GM10847 (cell line): Measurements from ENCODE around the gene CD47.

ENCODE experiments used
- POLR2A ChIP-seq: IDR thresholded peaks from 2 replicates; pipeline ENCODE4 v1.6.1; 2011; ENCODE audit not compliant: insufficient read length; ENCODE audit errors: extremely low read depth

Gene CD47

DNA sequence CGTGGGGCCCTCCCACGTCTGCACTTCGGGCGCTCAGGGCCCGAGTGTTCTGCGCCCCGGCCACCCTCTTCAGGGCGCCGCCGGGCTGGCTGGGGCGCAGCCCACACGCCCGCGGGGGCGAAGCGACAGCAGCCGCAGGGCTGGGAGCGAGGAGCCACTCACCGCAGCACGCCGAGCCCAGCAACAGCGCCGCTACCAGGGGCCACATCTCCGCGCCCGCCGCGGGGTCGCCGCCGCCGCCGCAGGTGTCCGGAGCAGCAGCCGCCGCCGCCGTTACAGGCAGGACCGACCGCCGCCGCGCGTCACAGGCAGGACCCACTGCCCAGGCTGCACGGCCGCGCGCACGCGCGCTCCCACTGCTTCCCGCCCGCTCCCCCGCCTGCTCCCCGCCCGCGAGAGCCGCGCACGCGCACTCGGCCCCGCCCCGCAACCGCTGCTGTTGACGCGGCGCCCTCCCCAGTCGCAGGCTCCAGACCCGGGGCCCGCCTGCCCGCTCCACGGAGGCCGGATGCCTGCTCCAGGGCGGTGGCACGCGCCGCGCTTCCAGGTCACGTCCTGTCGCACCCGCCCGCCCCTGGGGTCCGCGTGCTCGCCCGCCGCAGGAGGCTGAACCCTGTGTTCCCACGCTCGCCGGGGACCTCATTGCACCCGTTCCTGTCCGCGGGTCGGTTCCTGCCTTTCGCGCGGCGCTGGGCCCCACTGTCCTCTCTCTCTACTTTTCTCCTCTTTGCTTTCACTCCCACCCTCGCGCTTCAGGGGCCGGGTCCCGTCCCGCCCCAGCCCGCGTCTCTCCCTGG lies at the start of gene CD47:
Gene CD47, minus strand, starts transcription at position 331 of the 797 bp plus-strand sequence. Its CDS starts 123 bp downstream, at position 208.
- peak; percentile 82 for TF ChIP-seq POLR2A

DNA sequence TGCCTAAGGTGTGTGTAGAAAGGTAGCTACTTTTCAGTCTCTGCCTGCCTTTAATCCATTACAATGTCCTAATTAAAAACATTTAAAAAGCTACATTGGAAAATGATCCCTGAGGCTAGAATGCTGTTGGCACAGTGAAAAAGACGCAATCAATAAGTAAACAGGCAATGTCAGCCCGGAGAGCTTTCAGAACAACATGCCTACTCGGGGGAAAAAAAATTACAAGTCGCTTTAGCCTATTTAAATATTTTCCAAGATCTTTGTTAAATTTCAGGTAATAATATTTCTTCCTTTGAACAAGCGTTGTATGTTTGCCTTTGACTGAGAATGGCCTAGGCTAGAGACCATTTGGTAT lies 46.6 kb upstream of the CD47 start:
- no peak for TF ChIP-seq POLR2A

DNA sequence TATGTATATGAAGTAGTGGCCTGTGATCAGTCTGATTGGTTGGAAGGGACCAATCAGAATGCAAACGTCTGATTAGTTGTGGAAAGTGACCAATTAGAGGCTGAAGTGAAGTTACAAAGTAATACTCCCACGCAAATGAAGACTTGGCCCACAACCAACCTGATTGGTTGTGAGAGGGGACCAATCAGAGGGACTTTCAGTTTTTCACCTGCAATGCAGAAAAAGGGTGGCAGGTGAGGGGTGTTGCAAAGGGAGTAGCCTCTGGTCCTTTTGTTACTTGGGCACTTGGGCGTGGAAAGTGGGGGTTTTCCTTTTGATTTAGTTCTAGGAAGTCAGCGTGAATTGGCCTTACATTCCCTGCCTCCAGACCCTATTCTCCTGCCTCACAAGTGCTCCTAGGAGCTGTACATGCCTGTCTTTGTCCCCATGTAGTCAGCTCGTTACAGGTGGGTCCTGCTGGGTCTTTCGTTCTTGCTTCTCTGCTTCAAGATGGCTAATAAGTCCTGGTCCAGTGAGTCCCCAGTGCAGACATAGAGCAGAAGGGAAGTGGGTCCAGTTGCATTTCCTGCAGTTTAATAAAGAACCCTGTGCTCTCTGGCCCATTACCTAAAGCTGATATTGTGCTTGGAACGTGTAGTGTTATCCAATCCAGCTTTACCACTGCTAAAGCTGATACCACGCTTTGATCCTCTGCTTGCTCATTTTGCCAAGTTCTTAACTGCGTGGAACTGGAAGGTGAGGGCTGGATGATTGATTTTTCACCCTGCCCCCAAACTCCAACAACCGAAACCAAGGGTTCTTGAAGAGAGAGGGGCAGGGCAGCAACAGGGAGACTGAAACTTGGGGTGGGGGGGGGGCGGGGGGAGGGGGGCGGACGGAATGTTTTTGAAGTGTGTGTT lies 46.0 kb upstream of the CD47 start:
- TF ChIP-seq POLR2A = no peak

DNA sequence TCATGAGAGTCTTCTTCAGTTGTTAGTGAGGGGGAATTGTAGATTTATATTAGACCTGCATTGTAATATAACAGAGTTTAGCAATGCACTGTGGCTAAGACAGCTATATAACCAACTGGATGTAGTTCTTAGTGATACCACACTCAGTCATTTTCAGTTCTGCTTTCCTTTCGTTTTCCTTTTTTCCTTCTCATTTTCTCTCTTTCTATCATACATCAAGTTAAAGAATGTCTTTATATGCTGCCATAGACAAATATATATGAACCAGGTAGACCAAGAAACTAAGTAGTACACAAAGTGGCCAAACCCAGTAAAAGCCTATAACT lies 43.7 kb upstream of the CD47 start:
- no peak for TF ChIP-seq POLR2A

DNA sequence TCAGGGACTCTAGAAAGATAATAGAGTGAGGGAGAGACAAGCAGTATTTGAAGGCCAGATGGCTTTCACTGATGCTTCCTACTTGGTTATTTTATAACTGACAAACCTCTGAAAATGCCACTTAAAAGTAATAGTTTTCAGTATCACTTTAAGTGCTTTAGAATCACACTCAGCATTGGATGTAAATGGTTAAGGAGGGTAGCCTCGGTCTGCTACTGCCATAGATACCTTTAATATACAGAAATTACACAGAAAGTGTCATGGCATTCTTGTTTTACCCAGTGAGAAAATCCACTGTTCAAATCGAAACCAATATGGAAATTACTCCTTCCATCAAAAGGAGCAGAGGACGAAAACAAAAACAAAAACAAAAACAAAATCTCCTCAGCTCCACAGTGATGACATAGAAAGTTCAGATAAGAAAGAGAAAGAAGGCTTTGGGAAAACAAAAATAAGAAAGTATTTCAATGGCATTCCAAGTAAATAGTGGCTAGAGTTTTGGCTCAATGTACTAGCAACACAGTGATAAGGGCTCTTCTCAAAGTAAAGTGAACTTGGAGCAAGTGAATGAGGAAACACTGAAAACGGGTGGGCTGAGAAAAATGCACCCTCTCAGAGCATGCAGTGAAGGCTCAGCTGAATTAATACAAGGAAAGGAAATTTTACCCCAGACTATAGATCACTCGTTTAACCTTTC lies 43.2 kb upstream of the CD47 start:
- no peak for TF ChIP-seq POLR2A

DNA sequence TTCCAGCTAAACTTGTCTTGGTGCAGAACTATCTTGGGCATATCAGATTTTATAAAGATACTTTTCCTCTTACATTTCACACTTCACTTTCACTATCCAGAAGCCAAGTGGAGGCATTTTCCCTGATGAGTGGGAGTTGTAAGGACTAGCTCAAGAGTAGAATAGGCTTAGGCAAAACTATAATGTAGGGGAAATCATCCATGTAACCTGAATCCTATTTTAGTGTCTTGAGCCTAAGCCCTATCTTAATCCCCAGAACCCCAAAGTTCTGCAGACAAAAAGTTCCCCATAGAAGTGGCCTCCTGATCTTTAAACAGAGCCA lies 42.2 kb upstream of the CD47 start:
- no peak for TF ChIP-seq POLR2A

DNA sequence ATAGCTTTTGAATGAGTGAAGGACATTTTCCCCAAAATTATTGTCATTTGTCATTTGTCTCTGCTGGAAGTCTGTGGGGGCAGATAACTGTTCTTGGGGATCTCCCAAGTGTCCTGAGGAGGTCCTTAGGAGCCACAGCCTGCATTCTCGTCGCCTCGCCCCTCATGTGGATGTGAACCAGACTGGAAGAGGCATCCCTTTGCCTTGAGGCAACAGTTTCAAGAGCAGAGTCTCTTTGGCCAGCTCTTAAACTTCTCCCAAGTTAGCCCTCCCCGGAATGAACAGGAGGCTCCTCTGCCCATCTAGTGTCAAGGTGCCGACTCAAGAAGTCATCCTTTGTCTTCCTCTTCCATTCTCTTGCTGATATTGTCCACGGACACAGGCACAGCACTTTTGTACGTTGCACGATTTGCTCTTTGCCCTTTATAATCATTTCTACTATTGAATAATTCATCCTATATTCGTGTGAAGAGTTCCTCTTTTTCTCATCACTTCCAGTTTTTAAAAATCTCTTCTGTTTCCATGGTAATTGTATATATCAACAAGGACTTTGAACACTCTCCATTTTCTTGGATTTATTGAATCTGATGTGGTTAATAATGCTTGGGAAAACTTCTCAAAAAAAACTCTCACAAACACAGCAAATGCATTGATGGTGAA lies 40.8 kb upstream of the CD47 start:
- no peak for TF ChIP-seq POLR2A

DNA sequence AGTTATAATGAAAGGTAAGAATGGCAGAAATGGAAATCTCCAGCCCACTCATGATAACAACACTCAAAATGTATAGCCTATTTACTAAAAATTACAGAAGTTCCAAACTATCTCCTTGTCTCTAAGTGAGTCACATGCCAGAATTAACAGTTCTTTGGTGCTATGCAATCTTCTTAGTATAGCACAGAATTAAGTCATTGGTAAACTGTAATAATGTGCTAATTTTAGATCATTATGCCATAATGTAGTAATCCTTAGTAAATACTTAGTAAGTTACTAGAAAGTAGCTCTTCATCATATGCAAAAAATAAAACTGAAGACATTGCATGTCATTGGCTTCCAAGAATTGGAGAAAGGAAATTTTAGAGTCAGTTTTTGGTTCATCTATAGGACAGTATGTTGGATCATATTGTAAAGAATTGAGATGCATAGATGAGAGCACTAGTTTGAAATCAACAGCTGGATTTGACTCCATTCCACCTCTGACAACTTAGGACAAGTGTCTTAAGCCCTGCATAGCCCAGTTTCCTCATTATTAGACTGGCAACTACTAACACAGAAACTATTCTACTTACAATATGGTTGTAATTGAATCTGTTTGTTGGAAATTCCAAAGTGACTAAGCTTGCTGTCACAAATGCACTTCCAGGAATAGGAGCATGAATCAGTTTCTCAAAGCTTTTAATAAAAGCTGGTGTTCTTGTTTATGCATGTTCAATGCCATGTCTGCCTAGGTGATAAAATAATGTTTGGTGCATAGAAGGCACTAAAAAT lies 40.1 kb upstream of the CD47 start:
- TF ChIP-seq POLR2A = no peak

DNA sequence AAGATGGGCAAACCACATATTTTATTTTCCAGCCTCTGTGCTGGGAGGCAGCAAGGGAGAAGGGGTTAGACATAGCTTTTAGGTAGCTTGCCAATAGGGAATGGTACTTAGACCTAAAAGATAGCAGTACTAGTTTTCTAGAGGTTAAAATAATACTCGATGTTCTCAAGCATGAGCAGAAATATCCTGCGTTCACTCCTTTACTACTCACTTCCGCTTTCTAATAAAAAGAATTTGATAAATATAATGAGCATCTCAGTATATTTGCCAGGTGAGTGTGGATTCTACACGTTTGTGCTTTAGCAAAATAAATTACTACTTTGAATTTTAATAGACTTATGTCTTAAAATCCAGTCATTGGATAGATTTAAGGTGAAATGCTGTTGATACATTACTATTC lies 39.4 kb upstream of the CD47 start:
- TF ChIP-seq POLR2A = no peak

DNA sequence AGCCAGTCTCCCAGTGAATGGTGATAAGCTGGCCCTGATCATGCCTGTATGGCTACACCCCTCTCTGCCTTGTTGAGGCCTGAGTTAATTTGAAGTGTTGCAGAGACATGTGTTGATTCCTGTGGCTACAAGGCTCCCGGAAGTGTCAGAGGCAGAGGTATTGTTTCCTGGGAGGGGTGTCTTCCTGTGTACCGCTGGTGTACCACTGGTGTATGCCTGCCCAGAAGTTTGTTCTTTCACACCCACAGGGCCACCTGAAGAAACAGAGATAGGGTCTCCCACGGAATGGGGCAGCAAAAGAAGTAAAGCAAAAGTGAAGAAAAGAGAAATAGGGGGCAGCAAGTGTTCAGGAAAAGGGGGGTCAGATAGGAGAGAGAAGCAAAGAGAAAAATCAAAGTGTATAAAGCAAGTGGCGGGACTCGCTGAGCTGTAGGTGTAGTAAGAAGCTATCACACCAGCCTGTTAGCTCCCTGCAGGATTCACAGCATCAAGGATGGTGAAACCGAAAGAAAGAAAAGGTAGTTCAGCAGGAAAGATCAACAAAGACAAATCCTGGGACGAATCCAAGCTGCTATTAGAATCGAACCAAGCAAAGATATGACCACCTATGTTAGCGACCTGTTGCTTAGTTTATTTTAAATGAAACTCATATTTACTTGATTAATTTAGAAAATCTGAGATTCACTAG lies 36.6 kb upstream of the CD47 start:
- TF ChIP-seq POLR2A = no peak

DNA sequence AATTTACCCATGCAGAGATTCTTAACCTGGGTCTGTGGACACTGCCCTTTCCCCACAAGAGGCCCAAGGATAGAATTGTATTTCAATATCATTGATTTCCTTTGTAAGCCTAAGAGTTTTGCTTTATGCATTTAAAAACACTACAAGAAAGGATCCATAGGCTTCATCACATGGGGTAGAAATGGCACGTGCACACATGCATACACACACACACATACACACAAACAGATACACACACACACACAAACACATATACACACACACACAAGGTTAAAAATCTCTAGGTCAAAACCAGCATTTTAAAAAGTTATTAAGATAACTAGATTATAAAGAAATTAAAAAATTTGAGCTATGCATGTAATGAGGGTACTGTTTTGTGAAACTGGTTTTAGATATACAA lies 35.5 kb upstream of the CD47 start:
- no peak for TF ChIP-seq POLR2A

DNA sequence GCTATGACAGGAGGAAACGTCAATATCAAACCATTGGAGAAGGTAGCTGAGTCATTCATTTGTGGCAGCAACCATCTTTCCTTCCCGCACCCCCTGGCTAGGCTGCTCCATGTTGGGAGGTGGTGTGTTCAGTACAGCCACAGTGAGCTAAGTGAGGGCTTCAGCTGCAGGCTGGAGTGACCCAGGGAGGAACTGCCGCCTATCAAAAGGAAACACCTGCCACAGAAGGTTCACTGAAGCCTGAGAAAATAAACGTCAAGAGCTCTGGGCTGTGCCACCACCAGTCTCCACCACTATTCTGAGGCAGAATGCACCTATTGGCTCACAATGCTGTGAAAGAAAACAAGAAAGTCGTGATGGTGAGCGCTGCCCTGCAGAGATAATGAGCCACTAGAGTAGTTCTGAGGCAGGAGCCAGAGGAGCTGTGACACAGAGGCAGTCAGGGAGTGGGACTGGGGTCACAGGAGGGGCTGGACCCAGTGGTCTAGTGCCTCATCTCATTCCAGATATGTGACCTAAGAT lies 34.8 kb upstream of the CD47 start:
- peak; percentile 55 for TF ChIP-seq POLR2A

DNA sequence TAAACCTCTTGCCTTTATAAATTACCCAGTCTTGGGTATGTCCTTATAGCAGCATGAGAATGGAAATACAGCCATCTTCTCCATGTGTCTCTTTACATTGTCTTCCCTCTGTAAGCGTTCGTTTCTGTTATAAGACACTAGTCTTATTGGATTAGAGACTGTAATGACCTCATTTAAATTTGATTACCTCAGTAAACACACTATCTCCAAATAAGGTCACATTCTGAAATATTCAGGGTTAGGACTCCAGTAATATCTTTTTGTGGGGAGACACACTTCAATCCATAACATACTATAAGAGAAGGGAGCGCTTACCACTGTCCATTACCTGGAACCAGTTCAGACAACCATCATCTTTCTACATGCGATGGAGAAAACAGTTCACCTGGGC lies 34.3 kb upstream of the CD47 start:
- TF ChIP-seq POLR2A = no peak
